Adrenal gland (tissue), 5 donors: ENCODE results near the gene EPHA5.

Experiments used
- POLR2A ChIP-seq, 2 donors: fragments of 450-650 bp; IDR thresholded peaks; one replicate each; pipeline ENCODE4 v1.6.1; 2017; ENCODE audit warnings: antibody characterized with exemption in 2 of 2, mild to moderate bottlenecking in 2 of 2, moderate library complexity in 1 of 2
- TF ChIP-seq, protein P1 (sequence below), 6 experiments: fragments of 450-650 bp in 4 of 6; fragments of 200-600 bp in 2 of 6; sonication (generic) in 1 of 6; IDR thresholded peaks; 1 replicate in 5 of 6; 2 replicates in 1 of 6; pipeline versions ENCODE4 v1.5.1 to v1.8.0; 2016 to 2021; ENCODE audit warnings: antibody characterized with exemption in 6 of 6, mild to moderate bottlenecking in 2 of 6, moderate library complexity in 1 of 6
- donor health status: DM: no; HTN: no; CAD: no.

DNA sequence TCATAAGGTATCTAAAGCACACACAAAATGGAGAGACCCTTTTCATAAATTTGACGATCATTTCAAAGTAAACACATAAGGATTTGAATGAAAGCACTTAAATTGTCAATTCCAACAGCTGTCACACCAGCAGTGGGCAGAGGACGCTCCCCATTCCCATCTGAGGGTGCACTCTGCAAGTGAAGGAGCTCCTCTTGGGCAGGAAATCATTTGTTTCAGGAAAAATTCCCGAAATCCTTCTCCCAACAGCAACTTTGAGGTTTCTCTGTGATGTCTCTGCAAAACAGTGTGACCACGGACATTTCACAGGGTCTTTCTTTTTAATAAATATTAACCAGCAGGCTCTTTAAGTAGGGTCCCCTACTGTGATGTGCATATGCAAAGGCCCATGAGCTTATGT, 111.0 kb downstream of the EPHA5 start:
- TF ChIP-seq POLR2A (IDR thresholded peaks at IDR 0.05) = no peak
- TF ChIP-seq, protein P1, sequence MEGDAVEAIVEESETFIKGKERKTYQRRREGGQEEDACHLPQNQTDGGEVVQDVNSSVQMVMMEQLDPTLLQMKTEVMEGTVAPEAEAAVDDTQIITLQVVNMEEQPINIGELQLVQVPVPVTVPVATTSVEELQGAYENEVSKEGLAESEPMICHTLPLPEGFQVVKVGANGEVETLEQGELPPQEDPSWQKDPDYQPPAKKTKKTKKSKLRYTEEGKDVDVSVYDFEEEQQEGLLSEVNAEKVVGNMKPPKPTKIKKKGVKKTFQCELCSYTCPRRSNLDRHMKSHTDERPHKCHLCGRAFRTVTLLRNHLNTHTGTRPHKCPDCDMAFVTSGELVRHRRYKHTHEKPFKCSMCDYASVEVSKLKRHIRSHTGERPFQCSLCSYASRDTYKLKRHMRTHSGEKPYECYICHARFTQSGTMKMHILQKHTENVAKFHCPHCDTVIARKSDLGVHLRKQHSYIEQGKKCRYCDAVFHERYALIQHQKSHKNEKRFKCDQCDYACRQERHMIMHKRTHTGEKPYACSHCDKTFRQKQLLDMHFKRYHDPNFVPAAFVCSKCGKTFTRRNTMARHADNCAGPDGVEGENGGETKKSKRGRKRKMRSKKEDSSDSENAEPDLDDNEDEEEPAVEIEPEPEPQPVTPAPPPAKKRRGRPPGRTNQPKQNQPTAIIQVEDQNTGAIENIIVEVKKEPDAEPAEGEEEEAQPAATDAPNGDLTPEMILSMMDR (IDR thresholded peaks at IDR 0.05) = no peak
